Neural crest cell (in vitro differentiated cells): ENCODE results near the gene FXN. TPM values are rescaled to one million over a fixed set of nuclear protein-coding genes. Genes with fewer than 3 reads are reported as not detected.

ENCODE experiments used
- DNase-seq: peaks from one replicate; pipeline ENCODE4 v3.0.0; 2021; ENCODE audit warnings: low read depth, mixed read lengths, low spot score
- H3K27ac Mint-ChIP-seq: one replicate; pipeline ENCODE4 v1.8.0; 2021; ENCODE audit warnings: mild to moderate bottlenecking, mixed read lengths; ENCODE audit not compliant: unreplicated experiment
- H3K27me3 Mint-ChIP-seq: 2 replicates; pipeline ENCODE4 v1.8.0; 2021; ENCODE audit warnings: low read depth, mild to moderate bottlenecking, mixed read lengths
- H3K36me3 Mint-ChIP-seq: 2 replicates; pipeline ENCODE4 v1.8.0; 2021; ENCODE audit warnings: low read depth, mild to moderate bottlenecking, mixed read lengths
- H3K4me1 Mint-ChIP-seq: 2 replicates; pipeline ENCODE4 v1.8.0; 2021; ENCODE audit warnings: mixed read lengths
- H3K4me3 Mint-ChIP-seq: one replicate; pipeline ENCODE4 v1.8.0; 2021; ENCODE audit warnings: mild to moderate bottlenecking, mixed read lengths
- H3K9me3 Mint-ChIP-seq: 2 replicates; pipeline ENCODE4 v1.8.0; 2021; ENCODE audit warnings: mixed read lengths
- CTCF ChIP-seq: fragments of 200-600 bp; sonication (generic); conservative IDR thresholded peaks from 2 replicates; pipeline ENCODE4 v1.5.0; 2021; ENCODE audit warnings: antibody characterized with exemption, mild to moderate bottlenecking
- total RNA-seq: library from RNA; stranded (reverse); gene quantifications from 2 replicates; pipeline ENCODE4 v1.2.1, GENCODE V29; 2021

The FXN gene
- total RNA-seq, 1 donor from 2014 or later: 28.6 TPM

- H3K4me3 Mint-ChIP-seq: no peak overlapping the region
- no peaks in the 10 kb centered on the region for H3K9me3 Mint-ChIP-seq
- no peak for DNase-seq
- no peaks in the 10 kb centered on the region for H3K4me1 Mint-ChIP-seq
- no peak for TF ChIP-seq CTCF
- H3K27ac Mint-ChIP-seq: no peak overlapping the region
- H3K36me3 Mint-ChIP-seq: peaks cover 3% of the 10 kb centered on the region
- H3K27me3 Mint-ChIP-seq: no peaks in the 10 kb centered on the region
Observed at GRCh38 chr9:69143291-69143690, 107.7 kb downstream of the FXN start.

GRCh38 chr9:69145144-69145715, 109.7 kb downstream of the FXN start:
- Mint-ChIP-seq H3K4me3 (no peak overlapping the region), H3K4me1 (no peaks in the 10 kb centered on the region), H3K27ac (no peak overlapping the region), H3K36me3 (no peaks in the 10 kb centered on the region), H3K27me3 (no peaks in the 10 kb centered on the region), H3K9me3 (no peaks in the 10 kb centered on the region)
- TF ChIP-seq CTCF: no peak
- DNase-seq: no peak

GRCh38 chr9:69147041-69147834, 111.7 kb downstream of the FXN start:
- Mint-ChIP-seq H3K4me1 (no peaks in the 10 kb centered on the region), H3K27me3 (no peaks in the 10 kb centered on the region), H3K36me3 (peaks cover 2% of the 10 kb centered on the region), H3K4me3 (no peak overlapping the region), H3K9me3 (no peaks in the 10 kb centered on the region), H3K27ac (no peak overlapping the region)
- no peak for TF ChIP-seq CTCF
- DNase-seq: no peak

- Mint-ChIP-seq H3K9me3 (no peaks in the 10 kb centered on the region), H3K4me1 (no peaks in the 10 kb centered on the region), H3K4me3 (no peak overlapping the region), H3K27ac (no peak overlapping the region), H3K27me3 (no peaks in the 10 kb centered on the region), H3K36me3 (peaks cover 2% of the 10 kb centered on the region)
- no peak for TF ChIP-seq CTCF
- no peak for DNase-seq
Observed at GRCh38 chr9:69149321-69149807, 113.8 kb downstream of the FXN start.

Other genes starting within 250 kb of the FXN start
- not detected in 2 replicates for gene PRKACG, start 21.6 kb upstream of the FXN start, total RNA-seq
- gene TJP2, start 138.5 kb downstream of the FXN start, total RNA-seq: 24.0 and 27.8 TPM in 2 replicates